Measurements from ENCODE around the gene DPP6. TPM values are rescaled to one million over a fixed set of nuclear protein-coding genes. Genes with fewer than 3 reads are reported as not detected.

Gene DPP6
- total RNA-seq, 4 donors from 2014 or later: 1.8 to 33.7 (median 6.4) TPM

DNA sequence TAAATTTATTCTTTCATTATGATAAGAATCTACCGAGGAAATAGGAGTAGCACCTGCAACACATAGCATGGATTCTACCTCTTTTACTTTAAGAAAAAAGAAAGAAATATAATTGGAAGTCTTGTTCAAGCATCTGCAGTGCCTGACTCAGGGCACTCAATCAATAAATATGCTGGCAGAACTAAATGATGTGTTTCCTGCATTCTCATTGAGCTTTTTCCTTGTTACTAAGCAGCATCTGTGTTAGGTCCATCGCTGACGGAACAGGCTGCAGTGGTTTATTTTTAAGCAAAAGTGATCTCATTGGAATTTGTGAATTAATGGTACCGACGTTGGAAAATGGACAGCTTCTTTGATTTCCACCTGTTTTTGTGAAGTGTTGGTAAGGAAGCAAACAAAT is 417.5 kb downstream of the DPP6 start:
- Histone ChIP-seq H3K36me3 (no peaks in the 10 kb centered on the region), H3K4me3 (no peak overlapping the region), H3K9me3 (no peaks in the 10 kb centered on the region), H3K27ac (no peak overlapping the region), H3K4me1 (no peaks in the 10 kb centered on the region), H3K27me3 (no peaks in the 10 kb centered on the region)
- in situ Hi-C loops (cut with MboI; ENCODE audit: low pct_ligation_motif_present in 1 of 4, low pct_unique_long_range_greater_than_20kb in 1 of 4, low sequenced_read_pairs in 3 of 4): no loop called here
- no peak for DNase-seq
- WGBS, 2 donors (ENCODE audit: low coverage in 1 of 2): 81 to 85% methylated on average over 5 of the region's 5 CpGs
- TF ChIP-seq EP300 (IDR thresholded peaks at IDR 0.05; ENCODE audit: low read depth): no peak
- TF ChIP-seq POLR2AphosphoS5 (IDR thresholded peaks at IDR 0.05): no peak
- TF ChIP-seq POLR2A (IDR thresholded peaks at IDR 0.05): no peak
- TF ChIP-seq, protein P1, sequence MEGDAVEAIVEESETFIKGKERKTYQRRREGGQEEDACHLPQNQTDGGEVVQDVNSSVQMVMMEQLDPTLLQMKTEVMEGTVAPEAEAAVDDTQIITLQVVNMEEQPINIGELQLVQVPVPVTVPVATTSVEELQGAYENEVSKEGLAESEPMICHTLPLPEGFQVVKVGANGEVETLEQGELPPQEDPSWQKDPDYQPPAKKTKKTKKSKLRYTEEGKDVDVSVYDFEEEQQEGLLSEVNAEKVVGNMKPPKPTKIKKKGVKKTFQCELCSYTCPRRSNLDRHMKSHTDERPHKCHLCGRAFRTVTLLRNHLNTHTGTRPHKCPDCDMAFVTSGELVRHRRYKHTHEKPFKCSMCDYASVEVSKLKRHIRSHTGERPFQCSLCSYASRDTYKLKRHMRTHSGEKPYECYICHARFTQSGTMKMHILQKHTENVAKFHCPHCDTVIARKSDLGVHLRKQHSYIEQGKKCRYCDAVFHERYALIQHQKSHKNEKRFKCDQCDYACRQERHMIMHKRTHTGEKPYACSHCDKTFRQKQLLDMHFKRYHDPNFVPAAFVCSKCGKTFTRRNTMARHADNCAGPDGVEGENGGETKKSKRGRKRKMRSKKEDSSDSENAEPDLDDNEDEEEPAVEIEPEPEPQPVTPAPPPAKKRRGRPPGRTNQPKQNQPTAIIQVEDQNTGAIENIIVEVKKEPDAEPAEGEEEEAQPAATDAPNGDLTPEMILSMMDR (IDR thresholded peaks at IDR 0.05): no peak
- intact Hi-C loops (cut with DNase I; ENCODE audit: low total_unique reads): no loop called here

DNA sequence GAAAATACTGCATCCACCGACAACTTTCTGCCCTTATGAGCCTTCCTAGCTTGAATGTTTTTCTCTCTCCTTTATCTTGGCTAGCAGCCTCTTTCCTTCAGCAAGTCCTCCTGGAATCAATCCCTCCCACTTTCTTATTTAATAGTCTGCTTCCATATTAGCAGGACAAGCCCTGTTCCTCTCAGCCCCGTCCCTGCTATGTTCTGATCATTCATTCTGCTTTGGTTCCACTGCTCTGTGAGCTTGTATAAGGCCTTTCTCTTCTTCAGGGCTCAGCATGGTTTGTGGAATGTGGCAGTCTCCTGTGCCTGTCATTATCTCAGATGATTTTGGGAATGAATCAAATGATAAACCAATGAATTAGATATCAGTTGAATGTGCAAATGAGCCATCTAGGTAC is 420.1 kb downstream of the DPP6 start:
- in situ Hi-C loops (cut with MboI; ENCODE audit: low pct_ligation_motif_present in 1 of 4, low pct_unique_long_range_greater_than_20kb in 1 of 4, low sequenced_read_pairs in 3 of 4): no loop called here
- WGBS, 2 donors (ENCODE audit: low coverage in 1 of 2): 45 to 49% methylated on average over 2 of the region's 2 CpGs

DNA sequence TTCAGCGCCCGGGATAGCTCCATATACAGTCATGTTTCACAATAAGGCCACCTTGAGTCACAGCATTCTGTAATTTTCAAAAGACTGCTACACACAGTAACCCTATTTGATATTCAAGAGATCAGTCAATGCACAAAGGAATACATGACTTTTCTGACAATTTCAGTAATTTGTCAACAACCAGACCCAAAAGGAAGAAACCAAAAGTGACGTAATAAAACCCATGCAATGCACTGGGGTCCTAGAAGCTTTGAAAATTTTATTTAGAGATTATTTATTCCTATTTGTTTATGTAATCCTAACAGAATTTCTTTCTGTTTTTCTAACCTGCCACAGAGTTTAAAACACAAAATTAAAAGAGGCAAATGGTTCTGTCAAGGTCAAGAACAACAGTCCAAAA is 421.2 kb downstream of the DPP6 start:
- Histone ChIP-seq H3K27me3 (no peaks in the 10 kb centered on the region), H3K4me3 (no peak overlapping the region), H3K9me3 (no peaks in the 10 kb centered on the region), H3K4me1 (no peaks in the 10 kb centered on the region), H3K36me3 (no peaks in the 10 kb centered on the region), H3K27ac (no peak overlapping the region)
- intact Hi-C loops (cut with DNase I; ENCODE audit: low total_unique reads): no loop called here
- WGBS, 2 donors (ENCODE audit: low coverage in 1 of 2): 83 to 90% methylated on average over 3 of the region's 3 CpGs
- in situ Hi-C loops (cut with MboI; ENCODE audit: low pct_ligation_motif_present in 1 of 4, low pct_unique_long_range_greater_than_20kb in 1 of 4, low sequenced_read_pairs in 3 of 4): no loop called here
- no peak for DNase-seq
- TF ChIP-seq, protein P1 (IDR thresholded peaks at IDR 0.05): no peak
- TF ChIP-seq EP300 (IDR thresholded peaks at IDR 0.05; ENCODE audit: low read depth) (no peak), POLR2AphosphoS5 (IDR thresholded peaks at IDR 0.05) (no peak), POLR2A (IDR thresholded peaks at IDR 0.05) (no peak)

More for the DNA sequence above, 420.1 kb downstream of the DPP6 start:
- intact Hi-C loops (cut with DNase I; ENCODE audit: low total_unique reads): no loop called here
- Histone ChIP-seq H3K4me3 (no peak overlapping the region), H3K27me3 (no peaks in the 10 kb centered on the region), H3K36me3 (no peaks in the 10 kb centered on the region), H3K4me1 (no peaks in the 10 kb centered on the region), H3K9me3 (no peaks in the 10 kb centered on the region), H3K27ac (no peak overlapping the region)
- DNase-seq: no peak
- TF ChIP-seq, protein P1 (IDR thresholded peaks at IDR 0.05): no peak
- TF ChIP-seq POLR2AphosphoS5 (IDR thresholded peaks at IDR 0.05) (no peak), POLR2A (IDR thresholded peaks at IDR 0.05) (no peak), EP300 (IDR thresholded peaks at IDR 0.05; ENCODE audit: low read depth) (no peak)

DNA sequence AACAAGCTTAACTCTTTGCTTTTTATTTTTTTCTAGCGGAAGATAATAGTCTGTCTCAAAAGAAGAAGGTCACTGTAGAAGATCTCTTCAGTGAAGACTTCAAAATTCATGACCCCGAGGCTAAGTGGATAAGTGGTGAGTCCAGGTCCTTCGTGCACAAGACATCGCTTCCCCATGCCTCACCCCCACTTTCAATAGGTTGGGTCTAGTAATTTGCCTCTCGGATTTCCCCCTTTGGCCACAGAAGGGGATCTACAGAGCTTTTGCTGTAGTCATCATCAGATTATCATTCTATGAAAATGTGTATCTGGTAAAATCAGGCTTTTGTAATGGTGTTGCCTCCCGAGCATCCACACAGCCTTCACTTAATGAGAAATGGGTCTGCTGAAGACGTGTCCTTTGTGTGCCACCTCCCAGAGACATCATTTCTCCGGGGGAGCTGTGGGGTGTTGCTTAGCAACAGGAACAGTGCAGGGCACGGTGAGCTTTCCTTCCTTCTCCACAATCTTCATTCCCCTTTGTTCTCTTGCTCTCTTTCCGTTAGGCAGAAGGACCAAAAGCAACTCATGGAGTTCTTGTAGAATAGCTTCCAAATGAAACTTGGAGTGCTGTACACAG is 422.8 kb downstream of the DPP6 start:
- in situ Hi-C loops (cut with MboI; ENCODE audit: low pct_ligation_motif_present in 1 of 4, low pct_unique_long_range_greater_than_20kb in 1 of 4, low sequenced_read_pairs in 3 of 4) (no loop called here), intact Hi-C loops (cut with DNase I; ENCODE audit: low total_unique reads) (no loop called here)
- H3K27me3 ChIP-seq: no peaks in the 10 kb centered on the region
- no peak for DNase-seq
- no peaks in the 10 kb centered on the region for H3K36me3 ChIP-seq
- H3K4me1 ChIP-seq: no peaks in the 10 kb centered on the region
- no peak overlapping the region for H3K27ac ChIP-seq
- no peaks in the 10 kb centered on the region for H3K9me3 ChIP-seq
- no peak overlapping the region for H3K4me3 ChIP-seq
- WGBS, 2 donors (ENCODE audit: low coverage in 1 of 2): 62 to 68% methylated on average over 6 to 10 of the region's 10 CpGs
- TF ChIP-seq EP300 (IDR thresholded peaks at IDR 0.05; ENCODE audit: low read depth) (no peak), POLR2AphosphoS5 (IDR thresholded peaks at IDR 0.05) (no peak), POLR2A (IDR thresholded peaks at IDR 0.05) (no peak)
- TF ChIP-seq, protein P1 (IDR thresholded peaks at IDR 0.05): no peak

All from transverse colon (tissue), 4 donors.